Loucy (cell line): Measurements from ENCODE around the gene SNAPC4.

ENCODE experiments used
- H2AFZ ChIP-seq: fragments of 200-600 bp; sonication (generic); 2 replicates; pipeline ENCODE4 v1.6.0; 2016; ENCODE audit warnings: antibody characterized with exemption, mild to moderate bottlenecking, low read length, moderate library complexity
- H3F3A ChIP-seq: fragments of 200-600 bp; 2 replicates; pipeline ENCODE4 v1.6.0; 2016; ENCODE audit warnings: antibody characterized with exemption, low read depth, mild to moderate bottlenecking
- H3K27me3 ChIP-seq: fragments of 200-600 bp; sonication (generic); 2 replicates; pipeline ENCODE4 v1.6.1; 2014; ENCODE audit warnings: low read length, mild to moderate bottlenecking; ENCODE audit not compliant: insufficient read depth, poor library complexity, severe bottlenecking
- H3K36me3 ChIP-seq: fragments of 200-600 bp; sonication (generic); 2 replicates; pipeline ENCODE4 v1.6.1; 2016; ENCODE audit warnings: low read length; ENCODE audit not compliant: insufficient read depth
- H3K4me1 ChIP-seq: fragments of 200-600 bp; sonication (generic); 2 replicates; pipeline ENCODE4 v1.5.1; 2014; ENCODE audit warnings: low read length, mild to moderate bottlenecking; ENCODE audit not compliant: insufficient read depth, poor library complexity, severe bottlenecking
- H3K4me2 ChIP-seq: fragments of 200-600 bp; sonication (generic); 2 replicates; pipeline ENCODE4 v1.6.0; 2014; ENCODE audit warnings: antibody characterized with exemption, low read length, low read depth, mild to moderate bottlenecking; ENCODE audit not compliant: poor library complexity, severe bottlenecking
- H3K4me3 ChIP-seq: fragments of 200-600 bp; sonication (generic); 2 replicates; pipeline ENCODE4 v1.5.1; 2014; ENCODE audit warnings: low read length, mild to moderate bottlenecking, mixed read lengths; ENCODE audit not compliant: poor library complexity, severe bottlenecking
- H3K79me2 ChIP-seq: fragments of 200-600 bp; sonication (generic); 2 replicates; pipeline ENCODE4 v1.6.1; 2014; ENCODE audit warnings: low read length; ENCODE audit not compliant: insufficient read depth
- H3K9ac ChIP-seq: fragments of 200-600 bp; sonication (generic); 2 replicates; pipeline ENCODE4 v1.6.0; 2014; ENCODE audit warnings: mild to moderate bottlenecking, low read depth, low read length, moderate library complexity; ENCODE audit not compliant: poor library complexity, severe bottlenecking
- H3K9me2 ChIP-seq: fragments of 200-600 bp; sonication (generic); replicated peaks from 2 replicates; pipeline ENCODE4 v1.6.1; 2016; ENCODE audit warnings: low read depth, low read length, mixed read lengths
- H3K9me3 ChIP-seq: fragments of 200-600 bp; sonication (generic); 2 replicates; pipeline ENCODE4 v1.6.1; 2014; ENCODE audit warnings: mild to moderate bottlenecking, antibody characterized with exemption, low read length, low read depth; ENCODE audit not compliant: insufficient read depth
- H4K20me1 ChIP-seq: fragments of 200-600 bp; sonication (generic); 2 replicates; pipeline ENCODE4 v1.6.0; 2014; ENCODE audit warnings: antibody characterized with exemption, low read length, mild to moderate bottlenecking; ENCODE audit not compliant: insufficient read depth, poor library complexity, severe bottlenecking
- CTCF ChIP-seq: fragments of 200-600 bp; sonication (generic); conservative IDR thresholded peaks from 2 replicates; pipeline ENCODE4 v1.5.1; 2014; ENCODE audit warnings: mild to moderate bottlenecking, antibody characterized with exemption, low read length
- EZH2phosphoT487 ChIP-seq: fragments of 200-600 bp; IDR thresholded peaks from 2 replicates; pipeline ENCODE4 v1.6.1; 2018; ENCODE audit warnings: antibody characterized with exemption, mild to moderate bottlenecking, moderate library complexity, borderline replicate concordance

The SNAPC4 gene

GRCh38 chr9:136404801-136405136, 4.8 kb upstream of the SNAPC4 start:
- peaks cover 46% of the 10 kb centered on the region for H3K4me1 ChIP-seq
- H2AFZ ChIP-seq, result no peak overlapping the region
- H3K27me3 ChIP-seq, result no peaks in the 10 kb centered on the region
- peak overlapping the region; percentile 46 for H3K9ac ChIP-seq
- H3K4me3 ChIP-seq, result peak overlapping the region; percentile 37
- peaks cover 7% of the 10 kb centered on the region for H4K20me1 ChIP-seq
- peaks cover 6% of the 10 kb centered on the region; the same call in 1 of the 2 replicates for H3K36me3 ChIP-seq
- TF ChIP-seq CTCF (no peak), EZH2phosphoT487 (no peak)
- no peaks in the 10 kb centered on the region for H3K9me3 ChIP-seq
- H3K9me2 ChIP-seq, result no peaks in the 10 kb centered on the region
- H3K4me2 ChIP-seq, result peak overlapping the region; percentile 74
- peaks cover 31% of the 10 kb centered on the region for H3K79me2 ChIP-seq
- H3F3A ChIP-seq, result 0 out of 2 replicates have a peak, but pooled peaks cover 4% of the 10 kb centered on the region

- Histone ChIP-seq H3K9me3 (no peaks in the 10 kb centered on the region), H3K4me3 (peak overlapping the region; percentile 37), H4K20me1 (peaks cover 8% of the 10 kb centered on the region), H3K9me2 (no peaks in the 10 kb centered on the region), H3K9ac (peak overlapping the region; percentile 46), H3K27me3 (no peaks in the 10 kb centered on the region), H2AFZ (no peak overlapping the region), H3K4me1 (peaks cover 41% of the 10 kb centered on the region), H3K4me2 (peak overlapping the region; percentile 74), H3F3A (0 out of 2 replicates have a peak, but pooled peaks cover 4% of the 10 kb centered on the region), H3K79me2 (peaks cover 31% of the 10 kb centered on the region), H3K36me3 (peaks cover 6% of the 10 kb centered on the region; the same call in 1 of the 2 replicates)
- no peak for TF ChIP-seq EZH2phosphoT487
- no peak for TF ChIP-seq CTCF
Observed at GRCh38 chr9:136403915-136404800, 4.2 kb upstream of the SNAPC4 start.

- TF ChIP-seq EZH2phosphoT487 (no peak), CTCF (no peak)
- H3K9ac ChIP-seq, result peak overlapping the region; percentile 46
- H3K4me2 ChIP-seq, result peak overlapping the region; percentile 74
- no peak overlapping the region for H2AFZ ChIP-seq
- peaks cover 31% of the 10 kb centered on the region for H3K79me2 ChIP-seq
- peak overlapping the region; percentile 37 for H3K4me3 ChIP-seq
- H3K9me2 ChIP-seq, result no peaks in the 10 kb centered on the region
- no peaks in the 10 kb centered on the region for H3K9me3 ChIP-seq
- peaks cover 43% of the 10 kb centered on the region for H3K4me1 ChIP-seq
- peaks cover 6% of the 10 kb centered on the region; the same call in 1 of the 2 replicates for H3K36me3 ChIP-seq
- 0 out of 2 replicates have a peak, but pooled peaks cover 4% of the 10 kb centered on the region for H3F3A ChIP-seq
- no peaks in the 10 kb centered on the region for H3K27me3 ChIP-seq
- peaks cover 14% of the 10 kb centered on the region for H4K20me1 ChIP-seq
Observed at GRCh38 chr9:136403538-136403914, 3.6 kb upstream of the SNAPC4 start.
